HEK293 (cell line): ENCODE results near the gene MGAT4B.
A peak's percentile ranks its signal among the peaks of the same experiment; 100 is the strongest.

Source experiments
- CTCF ChIA-PET: fragments of 350-600 bp; formaldehyde crosslinking; extraction: SDS; loops from one replicate; lab custom pipeline; 2021; ENCODE audit warnings: antibody characterized with exemption; lab: Yijun Ruan, JAX
- POLR2A ChIA-PET: fragments of 300-600 bp; formaldehyde crosslinking; extraction: SDS; loops from one replicate; lab custom pipeline; 2020; ENCODE audit warnings: antibody characterized with exemption, inconsistent platforms; lab: Yijun Ruan, JAX
- H3K27ac ChIP-seq: fragments of 200-500 bp; sonication (Bioruptor generic); 2 replicates; pipeline ENCODE4 v1.5.1; 2014; ENCODE audit warnings: low read depth, low read length, control low read depth, inconsistent platforms; ENCODE audit errors: extremely low read depth
- H3K36me3 ChIP-seq, 2 experiments: fragments of 200-500 bp in 1 of 2; sonication (Bioruptor generic) in 1 of 2; 1 replicate in 1 of 2; 2 replicates in 1 of 2; pipeline ENCODE4 v1.5.1; 2014 to 2017; ENCODE audit warnings: inconsistent platforms in 2 of 2, low read length in 2 of 2; ENCODE audit not compliant: control insufficient read depth in 2 of 2, insufficient read depth in 1 of 2
- H3K4me1 ChIP-seq: fragments of 200-500 bp; sonication (Bioruptor generic); 2 replicates; pipeline ENCODE4 v1.5.1; 2014; ENCODE audit warnings: mild to moderate bottlenecking, low read length, inconsistent platforms; ENCODE audit not compliant: control insufficient read depth, insufficient read depth
- H3K4me3 ChIP-seq: 2 replicates; pipeline ENCODE4 v1.5.1; 2011; ENCODE audit warnings: low read depth, mild to moderate bottlenecking, control low read depth, low read length, moderate library complexity
- H3K9me3 ChIP-seq: fragments of 200-500 bp; sonication (Bioruptor generic); 2 replicates; pipeline ENCODE4 v1.5.1; 2014; ENCODE audit warnings: low read depth, low read length, inconsistent platforms; ENCODE audit not compliant: control insufficient read depth, insufficient read depth
- BCL6B ChIP-seq: fragments of 450-650 bp; formaldehyde crosslinking; IDR thresholded peaks from 2 replicates; pipeline ENCODE4 v1.5.1; 2017; ENCODE audit warnings: missing biosample characterization, missing genetic modification characterization
- GLI2 ChIP-seq: fragments of 450-650 bp; formaldehyde crosslinking; IDR thresholded peaks from 2 replicates; pipeline ENCODE4; 2017; ENCODE audit warnings: missing biosample characterization, missing genetic modification characterization, low read depth, borderline replicate concordance
- PRDM10 ChIP-seq: fragments of 450-650 bp; formaldehyde crosslinking; IDR thresholded peaks from 2 replicates; pipeline ENCODE4 v1.5.1; 2016; ENCODE audit warnings: missing biosample characterization, missing genetic modification characterization
- ZBTB20 ChIP-seq: fragments of 450-650 bp; formaldehyde crosslinking; IDR thresholded peaks from 2 replicates; pipeline ENCODE4 v1.5.1; 2016; ENCODE audit warnings: missing biosample characterization, missing genetic modification characterization
- ZBTB21 ChIP-seq: fragments of 450-650 bp; formaldehyde crosslinking; IDR thresholded peaks from 2 replicates; pipeline ENCODE4 v1.5.1; 2017; ENCODE audit warnings: missing biosample characterization, missing genetic modification characterization
- ZBTB26 ChIP-seq: fragments of 450-650 bp; formaldehyde crosslinking; optimal IDR thresholded peaks from 2 replicates; pipeline ENCODE3; 2016; ENCODE audit warnings: missing biosample characterization, mild to moderate bottlenecking, missing genetic modification characterization
- ZBTB49 ChIP-seq: fragments of 450-650 bp; formaldehyde crosslinking; IDR thresholded peaks from 2 replicates; pipeline ENCODE4 v1.5.1; 2016; ENCODE audit warnings: missing biosample characterization, missing genetic modification characterization, low read depth
- ZFHX2 ChIP-seq: fragments of 450-650 bp; formaldehyde crosslinking; conservative IDR thresholded peaks from 2 replicates; pipeline ENCODE4 v1.5.1; 2016; ENCODE audit warnings: missing biosample characterization, missing genetic modification characterization
- ZNF112 ChIP-seq: fragments of 450-650 bp; formaldehyde crosslinking; IDR thresholded peaks from 2 replicates; pipeline ENCODE4 v1.5.0; 2017; ENCODE audit warnings: missing biosample characterization, missing genetic modification characterization
- ZNF138 ChIP-seq: fragments of 450-650 bp; formaldehyde crosslinking; IDR thresholded peaks from 2 replicates; pipeline ENCODE4 v1.5.1; 2016; ENCODE audit warnings: missing biosample characterization, missing genetic modification characterization, borderline replicate concordance
- ZNF155 ChIP-seq: fragments of 450-650 bp; formaldehyde crosslinking; IDR thresholded peaks from 2 replicates; pipeline ENCODE4 v1.5.1; 2016; ENCODE audit warnings: missing biosample characterization, missing genetic modification characterization
- ZNF202 ChIP-seq: fragments of 450-650 bp; formaldehyde crosslinking; IDR thresholded peaks from 2 replicates; pipeline ENCODE4 v1.5.1; 2016; ENCODE audit warnings: missing biosample characterization, missing genetic modification characterization, borderline replicate concordance
- ZNF37A ChIP-seq: fragments of 450-650 bp; IDR thresholded peaks from 2 replicates; pipeline ENCODE4 v1.5.1; 2018; ENCODE audit warnings: missing biosample characterization, missing genetic modification characterization
- ZNF514 ChIP-seq: fragments of 450-650 bp; formaldehyde crosslinking; IDR thresholded peaks from 2 replicates; pipeline ENCODE4 v1.5.1; 2016; ENCODE audit warnings: missing biosample characterization, missing genetic modification characterization
- ZNF518A ChIP-seq: fragments of 450-650 bp; formaldehyde crosslinking; conservative IDR thresholded peaks from 2 replicates; pipeline ENCODE4 v1.5.1; 2016; ENCODE audit warnings: low read depth, missing biosample characterization, missing genetic modification characterization
- ZNF560 ChIP-seq: fragments of 450-650 bp; formaldehyde crosslinking; IDR thresholded peaks from 2 replicates; pipeline ENCODE4 v1.5.1; 2017; ENCODE audit warnings: missing biosample characterization, missing genetic modification characterization, borderline replicate concordance
- ZNF658 ChIP-seq: fragments of 450-650 bp; formaldehyde crosslinking; IDR thresholded peaks from 2 replicates; pipeline ENCODE4; 2016; ENCODE audit warnings: missing biosample characterization, missing genetic modification characterization
- ZNF660 ChIP-seq: fragments of 450-650 bp; IDR thresholded peaks from 2 replicates; pipeline ENCODE4 v1.5.1; 2018; ENCODE audit warnings: missing biosample characterization, mild to moderate bottlenecking, missing genetic modification characterization
- ZNF704 ChIP-seq: fragments of 450-650 bp; formaldehyde crosslinking; IDR thresholded peaks from 2 replicates; pipeline ENCODE4 v1.5.1; 2016; ENCODE audit warnings: missing biosample characterization, missing genetic modification characterization
- ZNF768 ChIP-seq: fragments of 450-650 bp; formaldehyde crosslinking; IDR thresholded peaks from 2 replicates; pipeline ENCODE4 v1.5.1; 2018; ENCODE audit warnings: missing biosample characterization, mild to moderate bottlenecking, missing genetic modification characterization
- ZNF837 ChIP-seq: fragments of 450-650 bp; formaldehyde crosslinking; IDR thresholded peaks from 2 replicates; pipeline ENCODE4 v1.5.1; 2016; ENCODE audit warnings: missing biosample characterization, missing genetic modification characterization

The MGAT4B gene

GRCh38 chr5:179759581-179760551 lies 46.8 kb downstream of the MGAT4B start:
- H3K27ac ChIP-seq = no peak overlapping the region
- CTCF ChIA-PET = no interaction called here
- POLR2A ChIA-PET = interaction anchor here (1.2 kb wide), 1 partner anchor 23 kb away, joined by 3 read pairs; no protein-coding TSS in a partner anchor
- no peak overlapping the region for H3K4me3 ChIP-seq
- peaks cover 17% of the 10 kb centered on the region for H3K4me1 ChIP-seq
- H3K36me3 ChIP-seq = no peaks in the 10 kb centered on the region; a peak in 1 of 3 replicates
- no peaks in the 10 kb centered on the region for H3K9me3 ChIP-seq
- TF ChIP-seq ZNF658 (tag by site-specific recombination) (no peak), ZNF138 (tag by site-specific recombination) (no peak), GLI2 (no peak), ZBTB26 (tag by site-specific recombination) (no peak), ZNF768 (tag by site-specific recombination) (no peak), ZNF560 (tag by site-specific recombination) (no peak), ZNF514 (no peak), ZNF112 (tag by site-specific recombination) (no peak), ZNF704 (tag by site-specific recombination) (no peak), ZNF837 (tag by site-specific recombination) (no peak), PRDM10 (tag by site-specific recombination) (peak; percentile 56), ZNF202 (no peak), ZFHX2 (tag by site-specific recombination) (peak; percentile 67), ZBTB21 (no peak), ZNF155 (tag by site-specific recombination) (no peak), BCL6B (tag by site-specific recombination) (no peak), ZNF518A (tag by site-specific recombination) (no peak), ZNF660 (no peak), ZBTB20 (tag by site-specific recombination) (no peak), ZNF37A (tag by site-specific recombination) (no peak), ZBTB49 (tag by site-specific recombination) (no peak)
